DOHH2 (cell line): ENCODE measurements around the gene POLR3GL.

ENCODE experiments used
- EZH2phosphoT487 ChIP-seq: fragments of 200-600 bp; sonication (generic); IDR thresholded peaks from 2 replicates; pipeline ENCODE4 v1.6.1; 2017; ENCODE audit warnings: borderline replicate concordance, mild to moderate bottlenecking, antibody characterized with exemption, low read length, moderate library complexity, mixed read lengths
- TF ChIP-seq, protein P1 (sequence below): fragments of 200-600 bp; sonication (generic); IDR thresholded peaks from one replicate; pipeline ENCODE4 v1.5.1; 2014; ENCODE audit warnings: antibody characterized with exemption, mild to moderate bottlenecking, low read depth, low read length; ENCODE audit not compliant: poor library complexity, severe bottlenecking

DNA sequence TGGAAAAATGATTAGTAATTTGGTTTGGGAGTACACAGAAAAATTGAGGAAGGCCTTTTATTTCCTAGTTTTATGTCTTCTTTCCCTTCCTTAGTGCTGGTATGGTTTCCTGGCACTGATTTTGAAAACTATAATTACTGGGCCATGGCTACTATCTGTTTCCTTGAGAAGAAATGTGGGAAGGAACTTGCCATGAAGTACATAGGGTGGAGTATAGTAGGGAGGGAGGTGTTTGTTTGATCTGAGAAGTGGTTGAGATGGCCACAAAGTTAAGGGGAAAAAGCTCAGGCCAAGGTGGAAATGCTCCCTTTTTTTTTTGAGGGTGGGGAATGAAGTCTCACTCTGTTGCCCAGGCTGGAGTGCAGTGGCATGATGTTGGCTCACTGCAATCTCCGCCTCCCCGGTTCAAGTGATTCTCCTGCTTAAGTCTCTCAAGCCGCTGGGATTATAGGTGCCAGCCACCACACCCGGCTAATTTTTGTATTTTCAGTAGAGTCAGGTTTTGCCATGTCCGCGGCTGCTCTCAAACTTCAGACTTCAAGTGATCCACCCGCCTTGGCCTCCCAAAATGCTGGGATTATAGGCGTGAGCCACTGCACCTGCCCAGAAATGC lies 45.7 kb downstream of the POLR3GL start:
- TF ChIP-seq, protein P1, sequence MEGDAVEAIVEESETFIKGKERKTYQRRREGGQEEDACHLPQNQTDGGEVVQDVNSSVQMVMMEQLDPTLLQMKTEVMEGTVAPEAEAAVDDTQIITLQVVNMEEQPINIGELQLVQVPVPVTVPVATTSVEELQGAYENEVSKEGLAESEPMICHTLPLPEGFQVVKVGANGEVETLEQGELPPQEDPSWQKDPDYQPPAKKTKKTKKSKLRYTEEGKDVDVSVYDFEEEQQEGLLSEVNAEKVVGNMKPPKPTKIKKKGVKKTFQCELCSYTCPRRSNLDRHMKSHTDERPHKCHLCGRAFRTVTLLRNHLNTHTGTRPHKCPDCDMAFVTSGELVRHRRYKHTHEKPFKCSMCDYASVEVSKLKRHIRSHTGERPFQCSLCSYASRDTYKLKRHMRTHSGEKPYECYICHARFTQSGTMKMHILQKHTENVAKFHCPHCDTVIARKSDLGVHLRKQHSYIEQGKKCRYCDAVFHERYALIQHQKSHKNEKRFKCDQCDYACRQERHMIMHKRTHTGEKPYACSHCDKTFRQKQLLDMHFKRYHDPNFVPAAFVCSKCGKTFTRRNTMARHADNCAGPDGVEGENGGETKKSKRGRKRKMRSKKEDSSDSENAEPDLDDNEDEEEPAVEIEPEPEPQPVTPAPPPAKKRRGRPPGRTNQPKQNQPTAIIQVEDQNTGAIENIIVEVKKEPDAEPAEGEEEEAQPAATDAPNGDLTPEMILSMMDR: no peak
- no peak for TF ChIP-seq EZH2phosphoT487
